ENCODE results near the gene DOP1A. TPM values are rescaled to one million over a fixed set of nuclear protein-coding genes. Genes with fewer than 3 reads are reported as not detected.
A peak's percentile ranks its signal among the peaks of the same experiment; 100 is the strongest.

DOP1A gene
- total RNA-seq, 4 donors from 2014 or later, result 33.2 to 46.9 (median 34.1) TPM

DNA sequence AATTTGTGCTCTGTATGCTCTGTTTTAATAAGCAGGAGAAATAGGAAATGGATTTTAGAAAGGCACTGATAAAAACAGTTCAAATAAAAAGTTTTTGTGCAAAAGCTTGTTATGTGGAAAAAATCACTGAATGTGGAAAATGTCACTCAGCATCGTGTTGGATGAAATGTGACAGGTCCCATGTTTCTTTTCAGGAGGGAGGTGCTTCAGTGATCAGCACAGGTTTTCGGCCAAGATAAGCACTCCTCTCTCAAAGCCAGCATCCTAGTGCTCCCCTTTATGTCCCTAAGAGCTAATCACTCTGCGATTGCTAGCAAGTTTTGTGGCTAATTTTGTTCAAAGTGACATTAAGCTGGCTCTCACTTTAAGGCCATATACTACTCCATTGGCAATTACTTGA, 13.8 kb upstream of the DOP1A start:
- H3K4me1 ChIP-seq, result peaks cover 0 to 53% (median 31%) of the 10 kb centered on the region in 4 donors
- TF ChIP-seq, protein P1, sequence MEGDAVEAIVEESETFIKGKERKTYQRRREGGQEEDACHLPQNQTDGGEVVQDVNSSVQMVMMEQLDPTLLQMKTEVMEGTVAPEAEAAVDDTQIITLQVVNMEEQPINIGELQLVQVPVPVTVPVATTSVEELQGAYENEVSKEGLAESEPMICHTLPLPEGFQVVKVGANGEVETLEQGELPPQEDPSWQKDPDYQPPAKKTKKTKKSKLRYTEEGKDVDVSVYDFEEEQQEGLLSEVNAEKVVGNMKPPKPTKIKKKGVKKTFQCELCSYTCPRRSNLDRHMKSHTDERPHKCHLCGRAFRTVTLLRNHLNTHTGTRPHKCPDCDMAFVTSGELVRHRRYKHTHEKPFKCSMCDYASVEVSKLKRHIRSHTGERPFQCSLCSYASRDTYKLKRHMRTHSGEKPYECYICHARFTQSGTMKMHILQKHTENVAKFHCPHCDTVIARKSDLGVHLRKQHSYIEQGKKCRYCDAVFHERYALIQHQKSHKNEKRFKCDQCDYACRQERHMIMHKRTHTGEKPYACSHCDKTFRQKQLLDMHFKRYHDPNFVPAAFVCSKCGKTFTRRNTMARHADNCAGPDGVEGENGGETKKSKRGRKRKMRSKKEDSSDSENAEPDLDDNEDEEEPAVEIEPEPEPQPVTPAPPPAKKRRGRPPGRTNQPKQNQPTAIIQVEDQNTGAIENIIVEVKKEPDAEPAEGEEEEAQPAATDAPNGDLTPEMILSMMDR (IDR thresholded peaks at IDR 0.05), result no peak
- TF ChIP-seq EP300 (IDR thresholded peaks at IDR 0.05) (no peak), POLR2AphosphoS5 (IDR thresholded peaks at IDR 0.05) (no peak), POLR2A (IDR thresholded peaks at IDR 0.05; ENCODE audit: low read depth) (no peak)
- intact Hi-C loops (cut with DNase I), result loop anchor here (2.0 to 10.0 kb wide), 3 partner anchors 439 to 783 kb away; partner anchors contain the start of gene TPBG
- H3K27me3 ChIP-seq, result no peaks in the 10 kb centered on the region
- H3K4me3 ChIP-seq, result no peak overlapping the region
- H3K9me3 ChIP-seq, result no peaks in the 10 kb centered on the region
- no peak for DNase-seq (ENCODE audit: extremely low spot score)
- H3K27ac ChIP-seq (replicated peaks in 1 of 4), result peak overlapping the region in 1 of 4 donors; percentile 11
- H3K36me3 ChIP-seq, result peaks cover 0 to 4% (median 0%) of the 10 kb centered on the region in 4 donors
- 71% methylated on average over 3 of the region's 3 CpGs for WGBS

DNA sequence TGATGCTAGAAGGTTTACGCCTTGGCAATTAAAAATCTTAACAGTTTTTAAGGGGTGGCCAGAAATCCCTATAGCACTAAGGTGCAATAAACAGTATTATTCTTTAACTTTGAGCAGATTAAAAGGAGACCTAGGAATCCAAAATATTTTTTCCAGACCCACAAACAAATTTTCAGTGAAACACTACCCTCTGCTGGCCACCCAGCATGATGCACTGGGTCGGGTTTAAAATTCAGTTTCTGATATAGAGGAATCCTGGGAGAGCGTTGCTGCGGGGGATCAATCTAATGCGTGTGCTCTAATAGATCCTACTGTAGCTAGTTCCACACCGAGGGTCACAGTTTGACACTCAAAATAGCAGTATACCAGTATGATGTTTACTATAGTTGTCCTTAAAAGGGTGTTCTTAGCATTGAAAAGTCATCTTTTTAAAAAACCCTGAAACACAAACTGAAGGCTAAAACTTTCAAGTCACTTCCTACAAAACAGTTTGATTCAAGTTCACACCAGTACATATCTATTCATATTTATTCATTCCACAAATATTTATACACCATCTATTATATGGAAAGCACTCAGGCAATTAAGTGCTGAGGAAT, 12.0 kb upstream of the DOP1A start:
- H3K27ac ChIP-seq (replicated peaks in 1 of 4), result no peak overlapping the region
- no peaks in the 10 kb centered on the region for H3K9me3 ChIP-seq
- H3K4me1 ChIP-seq, result peaks cover 0 to 53% (median 31%) of the 10 kb centered on the region in 4 donors
- no peaks in the 10 kb centered on the region for H3K27me3 ChIP-seq
- no peak for DNase-seq (ENCODE audit: extremely low spot score)
- intact Hi-C loops (cut with DNase I), result loop anchor here (2.0 to 10.0 kb wide), 3 partner anchors 441 to 785 kb away; partner anchors contain the start of gene TPBG
- TF ChIP-seq, protein P1 (IDR thresholded peaks at IDR 0.05), result peak; percentile 89 to 94 (median 90)
- no peak for TF ChIP-seq EP300 (IDR thresholded peaks at IDR 0.05)
- peaks cover 0 to 4% (median 0%) of the 10 kb centered on the region in 4 donors for H3K36me3 ChIP-seq
- peak overlapping the region in 1 of 4 donors; percentile 12 for H3K4me3 ChIP-seq
- 17% methylated on average over 6 of the region's 6 CpGs for WGBS

DNA sequence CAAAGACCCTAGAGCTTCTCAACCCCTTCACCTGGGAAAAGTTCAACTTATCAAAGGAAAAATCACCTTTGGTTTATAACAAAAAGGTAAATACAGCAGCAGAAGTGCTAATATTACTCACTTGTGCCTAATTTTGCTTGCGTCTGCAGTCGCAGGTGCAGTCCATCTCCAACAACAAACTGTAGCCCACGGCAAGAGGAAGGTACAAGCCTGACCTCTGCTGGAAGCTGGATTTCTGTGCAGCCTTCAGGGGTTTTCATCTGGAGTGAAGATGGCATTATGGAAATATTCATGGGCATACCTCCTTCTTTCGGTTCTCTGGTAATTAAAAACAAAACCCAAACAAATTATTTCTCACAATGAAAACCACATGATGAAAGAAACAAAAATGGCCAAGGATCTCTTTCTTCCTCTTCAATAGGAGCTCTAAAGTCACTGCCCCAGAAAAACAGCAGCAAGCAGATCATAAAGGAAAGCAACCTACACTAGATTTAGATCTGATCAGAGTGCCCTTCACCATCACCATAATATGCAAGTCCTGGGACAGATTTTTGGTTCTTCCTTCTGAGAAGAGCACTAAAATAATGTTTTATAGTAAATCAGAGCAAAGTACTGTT, 9.7 kb upstream of the DOP1A start:
- Histone ChIP-seq H3K27ac (replicated peaks in 1 of 4) (no peak overlapping the region), H3K36me3 (peaks cover 0 to 4% (median 0%) of the 10 kb centered on the region in 4 donors), H3K4me1 (peaks cover 0 to 36% (median 18%) of the 10 kb centered on the region in 4 donors), H3K4me3 (no peak overlapping the region), H3K9me3 (no peaks in the 10 kb centered on the region), H3K27me3 (no peaks in the 10 kb centered on the region)
- intact Hi-C loops (cut with DNase I), result loop anchor here (2.0 to 10.0 kb wide), 3 partner anchors 443 to 805 kb away; partner anchors contain the start of gene TPBG
- WGBS, result 19% methylated on average over 4 of the region's 4 CpGs
- TF ChIP-seq, protein P1 (IDR thresholded peaks at IDR 0.05), result peak; percentile 82 to 84 (median 83)
- no peak for TF ChIP-seq POLR2A (IDR thresholded peaks at IDR 0.05; ENCODE audit: low read depth)
- no peak for DNase-seq (ENCODE audit: extremely low spot score)

DNA sequence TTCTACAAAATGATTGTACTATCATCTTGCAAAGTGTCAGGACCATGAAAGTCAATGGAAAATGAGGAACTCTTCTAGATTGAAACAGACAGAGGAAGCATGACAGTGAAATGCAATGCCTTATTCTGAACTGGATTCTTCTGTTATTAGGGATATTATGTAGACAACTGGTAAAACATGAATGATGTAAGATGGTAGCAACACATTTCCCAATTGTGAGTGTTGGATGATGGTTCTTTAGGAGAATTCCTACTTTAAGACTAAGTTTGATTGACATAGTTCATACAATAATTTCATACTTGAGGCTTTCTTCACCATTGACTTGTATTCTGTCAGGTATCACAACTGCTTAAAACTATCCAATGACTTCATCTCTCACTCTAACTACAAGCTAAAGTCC, 6.3 kb upstream of the DOP1A start:
- intact Hi-C loops (cut with DNase I), result loop anchor here (10.0 kb wide), 1 partner anchor 134 kb away; the partner anchor contains the start of genes PGM3 and RWDD2A
- H3K27me3 ChIP-seq, result no peaks in the 10 kb centered on the region
- no peak for TF ChIP-seq EP300 (IDR thresholded peaks at IDR 0.05)
- no peak for TF ChIP-seq POLR2AphosphoS5 (IDR thresholded peaks at IDR 0.05)
- TF ChIP-seq, protein P1 (IDR thresholded peaks at IDR 0.05), result no peak
- H3K36me3 ChIP-seq, result no peaks in the 10 kb centered on the region
- H3K27ac ChIP-seq (replicated peaks in 1 of 4), result no peak overlapping the region
- no peak for DNase-seq (ENCODE audit: extremely low spot score)
- H3K4me3 ChIP-seq, result no peak overlapping the region
- H3K9me3 ChIP-seq, result no peaks in the 10 kb centered on the region
- H3K4me1 ChIP-seq, result peaks cover 6 to 29% (median 16%) of the 10 kb centered on the region in 4 donors
